Astrocyte (in vitro differentiated cells and primary cell): ENCODE results near the gene BPIFB6. TPM values are rescaled to one million over a fixed set of nuclear protein-coding genes. Genes with fewer than 3 reads are reported as not detected.

Experiments used
- DNase-seq: peaks from one replicate; pipeline ENCODE4 v3.0.0-alpha.2; 2010; ENCODE audit warnings: low read depth
- FAIRE-seq: peaks from 2 replicates; lab custom pipeline; 2011; peaks lifted over from hg19 to GRCh38; lab: Jason Lieb, UNC
- H2AFZ ChIP-seq: 2 replicates; pipeline ENCODE4 v1.6.0; 2012; ENCODE audit warnings: low read depth, low read length, inconsistent platforms
- H3K27ac ChIP-seq: 2 replicates; pipeline ENCODE4 v1.5.1; 2011; ENCODE audit warnings: low read depth, low read length, inconsistent platforms
- H3K27me3 ChIP-seq: 2 replicates; pipeline ENCODE4 v1.6.0; 2011; ENCODE audit warnings: low read length, inconsistent platforms; ENCODE audit not compliant: insufficient read depth
- H3K36me3 ChIP-seq: 2 replicates; pipeline ENCODE4 v1.5.1; 2011; ENCODE audit warnings: low read length, inconsistent platforms; ENCODE audit not compliant: insufficient read depth
- H3K4me1 ChIP-seq: 2 replicates; pipeline ENCODE4 v1.5.1; 2011; ENCODE audit warnings: low read length, inconsistent platforms; ENCODE audit not compliant: insufficient read depth
- H3K4me2 ChIP-seq: 2 replicates; pipeline ENCODE4 v1.6.0; 2012; ENCODE audit warnings: low read length, inconsistent platforms
- H3K4me3 ChIP-seq: 2 replicates; pipeline ENCODE4 v1.5.1; 2011; ENCODE audit warnings: low read depth, mild to moderate bottlenecking, low read length, inconsistent platforms; ENCODE audit not compliant: insufficient read depth
- H3K79me2 ChIP-seq: 2 replicates; pipeline ENCODE4 v1.6.0; 2012; ENCODE audit warnings: mild to moderate bottlenecking, low read length, inconsistent platforms; ENCODE audit not compliant: insufficient read depth
- H3K9ac ChIP-seq: 2 replicates; pipeline ENCODE4 v1.6.0; 2012; ENCODE audit warnings: mild to moderate bottlenecking, low read length, inconsistent platforms
- H3K9me3 ChIP-seq: 2 replicates; pipeline ENCODE4 v1.5.1; 2012; ENCODE audit warnings: low read depth, mild to moderate bottlenecking, low read length, inconsistent platforms; ENCODE audit not compliant: insufficient read depth
- H4K20me1 ChIP-seq: 2 replicates; pipeline ENCODE4 v1.6.0; 2012; ENCODE audit warnings: low read length, inconsistent platforms; ENCODE audit not compliant: insufficient read depth
- H3K27ac Mint-ChIP-seq: one replicate; pipeline ENCODE4 v1.8.0; 2021; ENCODE audit warnings: mild to moderate bottlenecking, mixed read lengths; ENCODE audit not compliant: unreplicated experiment
- H3K27me3 Mint-ChIP-seq: one replicate; pipeline ENCODE4 v1.8.0; 2021; ENCODE audit warnings: low read depth, mixed read lengths; ENCODE audit not compliant: unreplicated experiment
- H3K36me3 Mint-ChIP-seq: one replicate; pipeline ENCODE4 v1.8.0; 2021; ENCODE audit warnings: low read depth, mixed read lengths; ENCODE audit not compliant: unreplicated experiment
- H3K4me1 Mint-ChIP-seq: one replicate; pipeline ENCODE4 v1.8.0; 2021; ENCODE audit warnings: low read depth, mixed read lengths; ENCODE audit not compliant: unreplicated experiment
- H3K4me3 Mint-ChIP-seq: one replicate; pipeline ENCODE4 v1.8.0; 2021; ENCODE audit warnings: mild to moderate bottlenecking, moderate library complexity, mixed read lengths; ENCODE audit not compliant: unreplicated experiment
- H3K9me3 Mint-ChIP-seq: one replicate; pipeline ENCODE4 v1.8.0; 2021; ENCODE audit warnings: mild to moderate bottlenecking, mixed read lengths; ENCODE audit not compliant: unreplicated experiment
- EZH2 ChIP-seq: IDR thresholded peaks from 2 replicates; pipeline ENCODE4 v1.6.1; 2012; ENCODE audit warnings: mild to moderate bottlenecking, low read length, inconsistent platforms; ENCODE audit not compliant: insufficient read depth
- total RNA-seq: library from RNA; stranded (reverse); gene quantifications from 2 replicates; pipeline ENCODE4 v1.2.1, GENCODE V29; 2021
- TF ChIP-seq, protein P1 (sequence below): IDR thresholded peaks from 2 replicates; pipeline ENCODE4 v1.5.1; 2011; ENCODE audit warnings: low read depth, mild to moderate bottlenecking, inconsistent platforms, low read length, moderate library complexity; ENCODE audit not compliant: insufficient read depth

The BPIFB6 gene
- total RNA-seq, 1 donor from 2014 or later, result not detected

DNA sequence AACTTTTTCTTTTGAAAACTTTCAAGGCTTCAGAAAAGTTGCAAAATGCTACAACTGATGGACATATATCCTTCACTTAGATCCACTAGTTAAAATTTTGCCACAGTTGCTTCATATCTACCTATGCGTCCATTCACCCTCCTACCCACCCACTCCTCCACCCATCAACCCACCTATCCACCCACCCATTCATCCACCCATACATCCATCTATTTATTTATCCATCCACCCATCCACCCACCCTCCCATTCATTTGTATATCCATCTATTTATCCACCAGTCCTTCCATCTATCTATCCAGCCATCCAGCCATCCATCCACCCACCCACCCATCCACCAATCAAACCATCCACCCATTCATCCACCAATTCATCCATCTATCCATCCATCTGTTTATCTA is 61.6 kb downstream of the BPIFB6 start:
- no peak overlapping the region for H3K4me3 Mint-ChIP-seq
- no peak for FAIRE-seq
- TF ChIP-seq EZH2, result no peak
- TF ChIP-seq, protein P1, sequence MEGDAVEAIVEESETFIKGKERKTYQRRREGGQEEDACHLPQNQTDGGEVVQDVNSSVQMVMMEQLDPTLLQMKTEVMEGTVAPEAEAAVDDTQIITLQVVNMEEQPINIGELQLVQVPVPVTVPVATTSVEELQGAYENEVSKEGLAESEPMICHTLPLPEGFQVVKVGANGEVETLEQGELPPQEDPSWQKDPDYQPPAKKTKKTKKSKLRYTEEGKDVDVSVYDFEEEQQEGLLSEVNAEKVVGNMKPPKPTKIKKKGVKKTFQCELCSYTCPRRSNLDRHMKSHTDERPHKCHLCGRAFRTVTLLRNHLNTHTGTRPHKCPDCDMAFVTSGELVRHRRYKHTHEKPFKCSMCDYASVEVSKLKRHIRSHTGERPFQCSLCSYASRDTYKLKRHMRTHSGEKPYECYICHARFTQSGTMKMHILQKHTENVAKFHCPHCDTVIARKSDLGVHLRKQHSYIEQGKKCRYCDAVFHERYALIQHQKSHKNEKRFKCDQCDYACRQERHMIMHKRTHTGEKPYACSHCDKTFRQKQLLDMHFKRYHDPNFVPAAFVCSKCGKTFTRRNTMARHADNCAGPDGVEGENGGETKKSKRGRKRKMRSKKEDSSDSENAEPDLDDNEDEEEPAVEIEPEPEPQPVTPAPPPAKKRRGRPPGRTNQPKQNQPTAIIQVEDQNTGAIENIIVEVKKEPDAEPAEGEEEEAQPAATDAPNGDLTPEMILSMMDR, result no peak

DNA sequence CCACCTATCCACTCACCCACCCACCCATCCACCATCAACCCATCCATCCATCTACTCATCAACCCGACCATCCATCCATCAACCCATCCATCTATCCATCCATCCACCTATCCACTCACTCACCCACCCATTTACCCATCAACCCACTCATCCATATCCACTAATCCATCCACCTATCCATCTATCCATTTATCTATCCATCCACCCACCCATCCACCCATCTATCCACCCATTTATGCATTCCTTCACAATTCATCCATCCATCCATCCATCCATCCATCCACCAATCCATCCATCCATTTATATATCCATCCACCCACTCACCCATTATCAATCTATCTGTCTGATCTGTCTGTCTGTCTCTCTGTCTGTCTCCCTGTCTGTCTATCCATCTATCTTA is 62.1 kb downstream of the BPIFB6 start:
- Mint-ChIP-seq H3K27ac (no peak overlapping the region), H3K9me3 (peaks cover 2% of the 10 kb centered on the region), H3K4me3 (no peak overlapping the region), H3K36me3 (no peaks in the 10 kb centered on the region), H3K4me1 (no peaks in the 10 kb centered on the region), H3K27me3 (peaks cover 32% of the 10 kb centered on the region)
- no peaks in the 10 kb centered on the region for H3K27me3 ChIP-seq
- H3K4me3 ChIP-seq, result no peak overlapping the region
- no peak for DNase-seq
- no peak overlapping the region for H2AFZ ChIP-seq
- no peak overlapping the region for H3K4me2 ChIP-seq
- H3K9ac ChIP-seq, result no peak overlapping the region
- no peaks in the 10 kb centered on the region for H3K4me1 ChIP-seq
- no peak overlapping the region for H3K27ac ChIP-seq
- H3K79me2 ChIP-seq, result no peaks in the 10 kb centered on the region
- FAIRE-seq, result no peak
- no peaks in the 10 kb centered on the region for H4K20me1 ChIP-seq
- TF ChIP-seq, protein P1, result no peak
- TF ChIP-seq EZH2, result no peak
- no peaks in the 10 kb centered on the region for H3K9me3 ChIP-seq
- H3K36me3 ChIP-seq, result no peaks in the 10 kb centered on the region

More for the DNA sequence above, 61.6 kb downstream of the BPIFB6 start:
- Mint-ChIP-seq H3K27ac (no peak overlapping the region), H3K27me3 (peaks cover 36% of the 10 kb centered on the region), H3K4me1 (no peaks in the 10 kb centered on the region), H3K9me3 (peaks cover 2% of the 10 kb centered on the region), H3K36me3 (no peaks in the 10 kb centered on the region)
- H3K4me3 ChIP-seq, result no peak overlapping the region
- H3K9me3 ChIP-seq, result no peaks in the 10 kb centered on the region
- H3K27ac ChIP-seq, result no peak overlapping the region
- H3K27me3 ChIP-seq, result no peaks in the 10 kb centered on the region
- no peaks in the 10 kb centered on the region for H3K4me1 ChIP-seq
- no peaks in the 10 kb centered on the region for H3K36me3 ChIP-seq
- H4K20me1 ChIP-seq, result no peaks in the 10 kb centered on the region
- H3K4me2 ChIP-seq, result no peak overlapping the region
- H3K9ac ChIP-seq, result no peak overlapping the region
- H2AFZ ChIP-seq, result no peak overlapping the region
- no peaks in the 10 kb centered on the region for H3K79me2 ChIP-seq
- DNase-seq, result no peak

Other genes with a start within 250 kb of the BPIFB6 start
- gene MAPRE1, start 211.7 kb upstream of the BPIFB6 start, total RNA-seq, result 153 and 166 TPM in 2 replicates
- gene EFCAB8, start 172.7 kb upstream of the BPIFB6 start, total RNA-seq, result 0.41 and 0.65 TPM in 2 replicates
- gene SUN5, start 27.2 kb upstream of the BPIFB6 start, total RNA-seq, result not detected in 2 replicates
- gene BPIFB2, start 23.9 kb upstream of the BPIFB6 start, total RNA-seq, result not detected in 2 replicates
- not detected in 2 replicates for gene BPIFB3, start 22.3 kb downstream of the BPIFB6 start, total RNA-seq
- not detected in 2 replicates for gene BPIFB4, start 48.0 kb downstream of the BPIFB6 start, total RNA-seq
- gene BPIFA2, start 136.5 kb downstream of the BPIFB6 start, total RNA-seq, result not detected in 2 replicates
- not detected in 2 replicates for gene BPIFA3, start 185.7 kb downstream of the BPIFB6 start, total RNA-seq
- gene BPIFA1, start 204.3 kb downstream of the BPIFB6 start, total RNA-seq, result not detected in 2 replicates